D341Med (cell line): ENCODE data around the gene MLPH.

Experiments
- DNase-seq: peaks from one replicate; pipeline ENCODE4 v3.0.0; 2012; ENCODE audit warnings: low spot score

The MLPH gene

GRCh38 chr2:237569041-237569440, 82.0 kb downstream of the MLPH start:
- DNase-seq = no peak

DNA sequence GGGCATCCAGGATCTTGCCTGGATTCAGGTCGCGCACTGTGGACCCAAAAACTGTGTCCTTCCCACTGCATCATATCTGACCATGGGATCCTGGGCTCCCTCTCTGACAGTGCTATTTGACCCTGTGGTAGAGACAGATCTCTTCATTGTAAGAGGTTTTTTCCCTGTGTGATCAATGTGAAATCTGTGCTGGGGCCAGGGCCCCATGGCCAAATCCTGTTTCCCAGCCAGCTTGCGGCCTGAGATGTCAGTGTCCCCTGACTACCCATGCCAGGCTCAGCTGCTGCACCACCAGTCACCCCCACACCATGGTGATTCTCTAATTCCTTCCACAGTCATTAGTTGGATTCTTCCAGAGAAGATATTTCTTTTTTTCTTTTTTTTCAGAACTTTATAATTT, 82.8 kb downstream of the MLPH start:
- no peak for DNase-seq

DNA sequence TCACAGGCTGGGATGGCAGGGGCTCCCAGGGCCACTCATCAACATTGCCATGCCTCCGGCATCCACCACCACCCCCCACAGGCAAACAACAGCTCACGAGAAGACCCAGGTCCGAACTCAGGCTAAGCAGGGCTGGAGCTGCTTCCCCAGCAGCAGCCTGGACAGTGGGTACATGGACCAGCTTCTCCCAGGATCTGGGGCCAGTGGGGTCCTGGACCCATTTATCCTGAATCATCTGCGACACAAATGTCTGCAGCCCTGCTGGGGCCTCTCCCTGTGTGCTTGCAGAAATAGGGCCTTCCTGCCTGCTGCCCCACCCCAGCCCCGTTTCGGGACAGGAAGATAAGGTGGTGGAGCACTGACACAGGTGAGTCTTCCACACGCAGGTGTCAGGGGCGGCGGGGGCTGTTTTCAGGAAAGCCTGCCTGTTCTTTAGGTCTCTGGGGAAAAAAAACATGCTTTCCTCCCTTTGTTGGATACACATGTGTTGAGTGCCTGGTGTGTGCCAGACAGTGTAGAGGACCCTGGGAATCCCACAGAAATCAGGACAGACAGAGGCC, 83.8 kb downstream of the MLPH start:
- no peak for DNase-seq

DNA sequence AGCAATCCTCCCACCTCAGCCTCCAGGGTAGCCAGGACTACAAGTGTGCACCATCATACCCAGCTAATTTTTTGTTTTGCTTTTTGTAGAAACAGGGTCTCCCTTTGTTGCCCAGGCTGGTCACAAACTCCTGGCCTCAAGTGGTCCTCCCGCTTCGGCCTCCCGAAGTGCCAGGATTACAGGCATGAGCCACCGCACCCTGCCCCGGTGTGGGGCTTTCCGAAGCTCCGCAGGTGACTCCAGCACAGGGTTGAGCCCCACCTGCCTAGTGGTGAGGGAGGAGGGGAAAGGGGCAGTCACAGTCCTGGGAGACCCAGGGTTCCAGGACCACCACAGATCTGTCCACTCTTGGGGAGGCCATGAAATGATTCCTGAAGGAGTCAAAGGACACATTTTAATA, 84.5 kb downstream of the MLPH start:
- no peak for DNase-seq

- DNase-seq = peak; percentile 95
Measured at GRCh38 chr2:237572021-237572741, 85.1 kb downstream of the MLPH start.

- no peak for DNase-seq
Measured at GRCh38 chr2:237572742-237573101, 85.7 kb downstream of the MLPH start.

GRCh38 chr2:237573721-237574415, 86.8 kb downstream of the MLPH start:
- no peak for DNase-seq

DNA sequence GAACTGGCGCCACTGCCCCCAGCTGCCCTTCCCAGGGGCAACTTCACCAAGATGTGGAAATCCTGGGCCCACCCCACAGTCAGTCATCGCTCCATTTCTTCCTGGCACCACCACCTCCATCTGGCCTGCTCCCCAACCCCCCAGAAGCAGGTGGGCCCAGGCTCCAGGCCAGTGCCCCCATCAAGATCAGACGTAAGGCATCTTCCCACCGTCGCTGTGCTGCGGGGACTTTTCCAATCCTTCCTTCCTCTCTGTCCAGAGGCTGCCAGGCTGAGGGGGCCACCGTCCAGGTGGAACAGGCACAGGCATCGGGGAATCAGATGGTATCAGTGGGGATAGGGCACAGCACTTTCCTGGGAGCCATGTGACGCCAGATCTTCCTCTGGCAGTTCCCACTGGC, 87.4 kb downstream of the MLPH start:
- DNase-seq = no peak

GRCh38 chr2:237574894-237575868, 88.1 kb downstream of the MLPH start:
- no peak for DNase-seq

DNA sequence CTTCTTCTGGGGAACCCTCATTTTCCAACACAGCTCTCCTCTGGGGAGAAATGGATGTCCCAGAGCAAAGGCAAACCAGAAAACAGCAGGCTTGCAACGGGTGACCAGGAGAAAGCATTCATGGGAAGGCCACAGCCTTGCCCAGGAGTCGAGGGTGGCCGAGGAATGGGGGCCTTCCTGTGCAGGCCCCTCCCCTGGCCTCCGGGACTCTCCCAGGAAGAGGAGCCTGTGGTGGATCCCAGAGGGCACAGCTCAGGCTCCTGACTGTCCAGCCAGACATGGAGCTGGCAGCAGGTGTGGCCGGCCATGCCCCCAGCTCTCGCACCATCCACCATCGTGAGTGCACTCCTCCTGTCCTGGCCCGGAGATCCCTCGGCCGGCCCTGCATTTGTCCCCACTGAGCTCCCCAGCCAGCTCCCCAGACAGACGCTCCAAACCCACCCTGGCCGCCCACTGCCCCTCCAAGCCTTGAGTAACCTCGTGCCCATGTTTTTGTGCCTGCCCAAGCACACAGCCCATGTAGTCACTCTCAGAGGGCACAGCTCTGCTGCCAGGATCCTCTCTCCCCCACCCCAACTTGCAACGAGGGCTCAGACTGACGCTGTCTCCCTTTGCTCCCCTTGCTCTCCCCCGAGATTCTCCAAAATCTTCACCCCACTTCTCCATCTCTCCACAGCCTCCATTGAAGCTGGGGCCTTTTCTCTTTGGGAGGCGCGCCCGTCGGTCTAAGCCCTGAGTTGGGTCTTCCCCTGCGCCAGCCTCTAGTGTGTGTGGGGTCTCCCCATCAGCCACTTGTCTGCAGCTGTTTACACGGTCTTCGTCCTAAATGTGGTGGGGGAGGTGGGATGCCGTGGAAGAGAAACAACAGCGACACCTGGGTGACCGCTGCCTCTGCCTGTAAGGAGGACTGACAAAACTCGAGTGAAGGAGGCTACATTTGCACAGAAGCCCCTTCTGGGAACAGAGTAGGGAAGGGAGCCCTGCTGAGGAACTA, 89.1 kb downstream of the MLPH start:
- DNase-seq = no peak

DNA sequence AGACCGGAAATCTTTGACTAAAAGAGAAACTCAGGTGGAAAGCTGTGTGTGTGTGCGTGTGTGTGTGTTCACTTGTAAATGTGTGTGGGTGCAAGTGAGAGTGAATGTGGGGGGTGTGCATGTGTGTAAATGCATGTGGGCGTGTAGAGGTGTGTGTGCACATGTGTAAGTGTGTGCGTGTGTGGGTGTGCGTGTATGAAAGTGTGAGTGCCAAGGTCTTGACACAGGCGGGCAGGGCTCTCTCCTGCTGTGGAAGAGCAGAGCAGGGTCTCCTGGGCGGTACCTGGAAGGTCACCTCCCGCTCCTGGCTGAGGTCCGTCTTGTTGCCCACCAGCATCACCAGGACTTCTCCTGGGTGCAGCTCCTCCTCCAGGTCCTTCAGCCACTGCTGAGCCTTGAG, 89.9 kb downstream of the MLPH start:
- no peak for DNase-seq

- no peak for DNase-seq
Measured at GRCh38 chr2:237577458-237577857, 90.4 kb downstream of the MLPH start.

GRCh38 chr2:237577956-237578870, 91.2 kb downstream of the MLPH start:
- no peak for DNase-seq

DNA sequence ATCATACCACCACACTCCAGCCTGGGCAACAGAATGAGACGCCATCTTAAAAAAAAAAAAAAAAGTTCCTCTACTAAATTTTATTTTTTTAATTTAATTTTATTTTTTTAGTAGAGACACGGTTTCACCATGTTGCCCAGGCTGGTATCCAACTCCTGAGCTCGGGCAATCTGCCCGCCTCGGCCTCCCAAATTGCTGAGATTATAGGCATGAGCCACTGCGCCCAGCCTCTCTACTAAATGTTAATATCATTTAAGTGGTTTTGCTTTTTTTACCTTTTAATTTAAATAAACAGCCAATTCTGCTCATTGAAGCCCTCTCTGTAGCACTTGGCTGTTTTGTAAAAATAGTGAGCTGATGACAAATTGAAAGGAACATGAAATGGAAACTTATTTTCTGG, 94.3 kb downstream of the MLPH start:
- DNase-seq = no peak

- DNase-seq = peak; percentile 61
Measured at GRCh38 chr2:237581751-237582746, 95.0 kb downstream of the MLPH start.

- DNase-seq = no peak
Measured at GRCh38 chr2:237583385-237584295, 96.6 kb downstream of the MLPH start.

GRCh38 chr2:237585590-237586221, 98.7 kb downstream of the MLPH start:
- DNase-seq = no peak
